HEK293T (cell line): ENCODE measurements around the gene RASA3.

Experiments
- BHLHE40 ChIP-seq: fragments of 450-650 bp; IDR thresholded peaks from 2 replicates; pipeline ENCODE4 v1.6.1; 2016; ENCODE audit warnings: mild to moderate bottlenecking, moderate library complexity, borderline replicate concordance
- FOXA1 ChIP-seq: fragments of 450-650 bp; IDR thresholded peaks from 2 replicates; pipeline ENCODE4 v1.6.1; 2016; ENCODE audit warnings: mild to moderate bottlenecking
- LEF1 ChIP-seq: fragments of 450-650 bp; IDR thresholded peaks from 2 replicates; pipeline ENCODE4 v1.6.1; 2017; ENCODE audit warnings: mild to moderate bottlenecking, borderline replicate concordance

- TF ChIP-seq FOXA1 (no peak), LEF1 (no peak), BHLHE40 (no peak)
Observed at GRCh38 chr13:114002771-114003321, 129.6 kb downstream of the RASA3 start.
